NCI-H2107 treated with DMSO at 0.1 percent for 48 hours (cell line): Measurements from ENCODE around the gene GNG10.
"Not testable (repeated sequence)": the region's sequence is repeated elsewhere in the genome, so short reads cannot be mapped to it uniquely, and the experiment has no call there.

ENCODE experiments used
- DNase-seq: peaks from one replicate; lab custom pipeline; 2025; ENCODE audit not compliant: unreplicated experiment; lab: John Stamatoyannopoulos, UW

Gene GNG10

DNA sequence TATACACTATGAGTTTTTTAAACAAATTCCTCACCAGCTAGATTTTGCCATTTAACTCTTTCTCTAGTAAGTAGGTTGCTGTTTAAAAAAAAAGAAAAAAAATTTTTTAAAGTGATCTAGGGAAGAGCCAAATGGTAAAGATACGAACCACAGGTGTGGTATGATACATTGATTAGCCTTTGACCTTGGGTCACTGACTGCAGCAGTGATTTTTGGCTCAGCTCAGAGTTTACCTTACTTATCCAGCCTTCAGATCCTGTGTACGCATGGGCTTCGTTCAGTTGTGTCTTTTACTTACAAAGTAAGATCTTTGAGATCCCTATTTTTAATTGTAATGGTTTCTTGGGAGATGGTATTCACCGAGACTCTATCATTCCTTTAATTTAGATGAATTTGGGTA lies 12.4 kb upstream of the GNG10 start:
- DNase-seq, result no peak

- no peak for DNase-seq
These were observed 4.4 kb upstream of the GNG10 start for GRCh38 chr9:111657051-111657450.

DNA sequence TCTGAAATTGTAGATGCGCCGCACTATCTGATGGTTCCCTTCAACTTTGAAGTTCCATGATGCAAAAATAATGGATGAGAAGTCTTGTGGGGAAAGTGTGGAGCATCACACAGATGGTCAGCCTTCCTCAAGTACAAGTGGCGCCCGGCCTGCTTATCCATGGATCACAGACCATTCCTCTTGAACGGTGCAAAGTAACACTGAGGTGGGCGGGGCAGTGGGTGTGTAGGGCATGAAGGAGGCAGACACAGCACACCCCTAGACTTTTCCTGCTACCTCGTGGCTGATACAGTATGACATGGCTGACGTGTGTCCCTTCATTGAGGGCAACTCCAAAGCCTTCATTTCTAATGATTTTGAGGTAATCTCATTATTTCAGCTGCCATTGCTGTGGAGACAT lies 2.5 kb upstream of the GNG10 start:
- DNase-seq, result no peak

GRCh38 chr9:111659691-111660090 lies 1.7 kb upstream of the GNG10 start:
- no peak for DNase-seq

DNA sequence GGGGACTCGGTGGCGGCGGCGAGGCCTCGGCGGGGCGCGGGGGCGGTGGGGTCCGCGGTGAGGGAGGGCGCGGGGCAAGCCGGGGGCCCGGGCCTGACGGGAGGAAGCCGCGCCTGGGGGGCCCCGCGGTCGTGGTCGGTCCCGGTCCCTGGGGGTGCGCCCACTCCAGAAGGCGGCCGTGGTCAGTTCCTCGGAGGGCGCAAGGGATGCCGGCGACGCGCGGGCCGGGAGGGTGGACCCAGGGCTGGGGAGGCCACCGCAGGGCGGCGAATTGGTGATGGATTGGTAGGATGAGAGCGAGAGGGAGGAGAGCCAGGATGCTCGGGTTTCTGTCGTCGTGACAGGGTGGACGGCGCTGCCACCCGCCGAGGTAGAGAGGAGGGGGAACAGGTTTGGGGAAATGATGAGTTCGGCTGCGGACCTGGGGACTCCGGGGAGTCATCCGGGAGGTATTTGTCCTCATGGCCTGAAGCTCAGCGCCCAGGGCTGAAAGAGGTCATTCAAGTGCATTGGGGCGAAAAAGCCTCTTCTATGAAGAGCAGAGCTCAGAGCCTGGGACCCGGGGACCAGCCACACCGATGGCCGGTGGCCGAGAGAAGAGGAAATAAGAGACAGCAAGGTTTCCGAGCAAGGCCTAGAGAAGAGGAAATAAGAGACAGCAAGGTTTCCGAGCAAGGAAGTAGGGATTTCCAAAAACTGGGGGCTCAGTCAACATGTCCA lies 557 bp downstream of the GNG10 start:
- DNase-seq, result no peak

- no peak for DNase-seq
These were observed 1.3 kb downstream of the GNG10 start for GRCh38 chr9:111662576-111663300.

- peak; percentile 22 for DNase-seq
These were observed 2.0 kb downstream of the GNG10 start for GRCh38 chr9:111663301-111663823.

- DNase-seq, result no peak
These were observed 6.7 kb downstream of the GNG10 start for GRCh38 chr9:111668026-111668573.

DNA sequence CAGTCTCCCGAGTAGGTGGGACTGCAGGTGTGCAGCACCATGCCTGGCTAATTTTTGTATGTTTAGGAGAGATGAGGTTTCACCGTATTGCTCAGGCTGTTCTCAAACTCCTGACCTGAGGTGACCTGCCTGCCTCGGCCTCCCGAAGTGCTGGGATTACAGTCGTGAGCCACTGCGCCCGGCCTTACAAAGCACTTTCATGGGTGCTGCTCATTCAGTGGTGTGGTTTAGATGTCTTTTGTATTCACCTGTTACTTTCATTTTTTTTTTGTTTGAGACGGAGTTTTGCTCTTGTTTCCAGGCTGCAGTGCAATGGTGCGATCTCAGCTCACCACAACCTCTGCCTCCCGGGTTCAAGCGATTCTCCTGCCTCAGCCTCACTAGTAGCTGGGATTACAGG lies 7.2 kb downstream of the GNG10 start:
- DNase-seq, result not testable (repeated sequence)

- no peak for DNase-seq
These were observed 12.9 kb downstream of the GNG10 start for GRCh38 chr9:111674319-111674718.

DNA sequence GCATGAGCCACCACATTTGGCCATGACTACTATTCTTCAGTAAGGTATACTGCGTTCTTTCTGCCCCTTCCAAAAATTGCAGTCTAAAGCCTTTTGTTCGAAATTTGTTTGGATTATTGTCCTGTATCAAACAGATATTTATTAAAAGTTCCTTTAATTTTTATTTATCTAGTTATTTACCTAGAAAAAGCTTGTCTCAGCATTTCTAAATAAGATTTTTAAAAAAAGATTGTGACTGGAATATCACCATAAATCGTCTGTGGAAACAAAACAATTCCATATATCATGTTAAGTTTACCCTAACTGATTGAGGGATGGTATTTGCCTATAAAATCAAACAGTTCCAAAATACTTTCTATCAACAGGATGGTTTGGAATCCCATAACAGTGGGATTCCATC lies 14.7 kb downstream of the GNG10 start:
- no peak for DNase-seq

- DNase-seq, result no peak
These were observed 16.9 kb downstream of the GNG10 start for GRCh38 chr9:111678293-111678692.

DNA sequence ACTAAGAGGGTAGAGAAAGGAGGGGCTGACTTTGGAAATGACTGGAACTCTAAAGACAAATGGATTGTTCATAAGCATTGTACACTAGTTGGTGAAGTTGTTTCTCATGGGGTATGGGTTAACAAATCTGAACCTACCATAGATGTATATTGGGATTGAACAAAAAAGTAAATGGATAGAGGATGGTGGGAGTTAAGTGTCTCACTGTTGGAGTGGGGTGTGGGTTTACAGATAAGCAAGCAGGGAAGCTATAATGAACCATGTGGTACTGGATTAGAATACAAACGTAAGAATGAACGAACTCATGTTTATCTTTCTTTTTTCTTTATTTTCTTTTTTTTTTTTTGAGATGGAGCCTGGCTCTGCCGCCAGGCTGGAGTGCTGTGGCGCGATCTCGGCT lies 17.8 kb downstream of the GNG10 start:
- DNase-seq, result no peak

DNA sequence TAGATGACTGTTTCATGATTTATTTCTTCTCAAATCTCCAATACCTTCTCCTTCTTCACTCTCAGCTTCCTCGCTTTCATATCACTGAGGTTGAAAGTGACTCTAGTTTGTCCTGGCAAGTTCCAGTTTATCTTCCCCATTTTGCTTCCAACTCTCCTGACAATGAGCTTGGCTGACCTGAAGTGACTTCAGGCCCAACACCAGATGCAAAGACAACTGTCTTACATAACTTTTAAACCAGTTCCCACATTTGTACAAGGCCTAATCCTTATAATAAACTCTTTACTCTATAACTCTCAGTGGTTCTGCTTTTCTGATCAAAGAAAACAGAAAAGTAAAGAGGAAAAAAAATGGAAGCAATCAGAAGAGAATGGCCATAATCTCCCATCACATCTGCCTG lies 22.0 kb downstream of the GNG10 start:
- no peak for DNase-seq

DNA sequence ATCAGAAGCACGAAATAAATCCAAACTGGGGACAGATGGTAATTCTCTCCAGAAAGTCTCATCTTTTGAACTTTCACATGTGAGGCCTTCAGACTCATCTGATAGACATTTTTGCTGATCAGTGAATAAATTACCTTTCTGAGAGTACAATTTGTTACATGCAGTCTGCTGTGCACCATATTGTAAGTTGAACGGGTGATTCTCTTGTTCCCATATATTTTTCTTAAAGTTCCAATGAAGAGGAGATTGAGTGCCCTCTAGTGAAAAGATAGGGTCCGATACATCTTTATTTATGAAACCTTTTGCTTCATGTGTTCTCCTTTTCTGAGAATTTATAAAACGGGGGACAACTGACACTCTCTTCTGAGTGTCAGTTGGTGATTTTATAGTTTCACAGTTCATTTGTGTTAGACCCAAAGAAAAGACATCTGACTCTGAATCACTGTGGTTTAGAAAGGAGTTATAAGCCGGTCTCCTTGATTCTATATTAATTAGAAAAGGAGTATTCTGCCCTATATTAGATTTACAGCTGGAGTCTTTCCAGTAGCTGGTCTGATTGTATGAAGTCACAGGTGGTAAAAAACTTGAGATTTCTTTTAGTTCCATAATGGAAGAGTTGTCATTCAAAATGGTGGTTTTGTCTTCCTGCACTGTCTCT lies 30.4 kb downstream of the GNG10 start:
- peak; percentile 10 for DNase-seq

- DNase-seq, result no peak
These were observed 35.4 kb downstream of the GNG10 start for GRCh38 chr9:111696796-111697195.

DNA sequence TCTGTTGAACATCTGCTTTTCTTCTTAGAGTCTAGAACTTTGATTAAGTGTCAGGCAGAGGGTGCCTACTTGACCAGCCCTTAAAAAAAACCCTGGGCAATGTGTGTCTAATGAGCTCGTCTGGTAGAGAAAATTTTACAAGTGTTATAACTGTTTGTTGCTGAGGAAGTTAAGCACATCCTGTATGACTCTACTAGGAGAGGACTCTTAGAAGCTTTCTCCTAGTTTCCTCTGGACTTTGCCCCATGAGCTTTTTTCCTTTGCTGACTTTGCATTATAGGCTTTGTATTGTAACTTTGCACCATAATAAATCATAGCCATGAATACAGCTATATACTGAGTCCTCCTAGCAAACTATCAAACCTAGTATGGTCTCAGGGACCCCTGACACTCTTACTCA lies 39.4 kb downstream of the GNG10 start:
- no peak for DNase-seq

- DNase-seq, result no peak
These were observed 43.1 kb downstream of the GNG10 start for GRCh38 chr9:111704503-111704902.

GRCh38 chr9:111711548-111711947 lies 50.1 kb downstream of the GNG10 start:
- DNase-seq, result no peak

DNA sequence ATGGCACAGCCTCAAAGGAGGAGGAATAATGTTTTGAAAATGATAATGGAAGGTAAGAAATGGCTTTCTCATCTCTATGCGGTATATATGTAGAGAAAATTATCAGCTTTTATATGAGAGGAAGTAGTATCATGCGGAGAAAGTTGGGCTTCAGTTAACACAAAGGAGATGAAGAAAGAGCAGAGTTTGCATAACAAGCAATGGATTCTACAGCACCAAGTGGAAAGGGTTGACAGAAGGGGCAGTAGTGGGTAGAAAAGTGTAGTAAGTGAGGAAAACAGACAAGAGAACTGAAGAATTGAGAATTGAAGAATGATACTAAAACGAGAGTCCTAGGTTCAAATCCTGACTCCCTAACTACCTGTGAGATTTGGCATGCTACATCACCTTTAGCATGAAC lies 51.0 kb downstream of the GNG10 start:
- DNase-seq, result no peak

DNA sequence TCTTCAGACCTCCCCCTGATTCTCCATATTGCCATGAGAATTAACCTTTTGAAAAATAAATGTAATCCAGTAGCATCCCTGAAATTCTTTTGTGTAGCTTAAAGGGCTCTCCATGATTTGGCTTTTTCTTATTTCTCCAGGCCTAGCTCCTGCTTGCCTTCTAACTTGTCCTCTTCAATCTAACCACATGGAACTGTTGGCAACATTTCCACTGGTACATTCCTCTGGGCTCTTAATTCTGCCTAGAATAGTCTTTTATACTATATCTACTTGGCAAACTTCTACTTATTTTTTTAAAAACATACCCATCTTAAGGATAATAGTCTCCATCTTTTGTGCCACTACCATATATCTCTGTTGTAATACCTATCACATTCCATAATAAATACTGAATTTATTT lies 54.1 kb downstream of the GNG10 start:
- no peak for DNase-seq

GRCh38 chr9:111719541-111719940 lies 58.1 kb downstream of the GNG10 start:
- no peak for DNase-seq
